HG02840 (cell line): ENCODE results near the gene USP32.

Experiments
- ATAC-seq: cut with Tn5 transposase; IDR thresholded peaks from one replicate; pipeline ENCODE4 v1.9.1; 2021; ENCODE audit warnings: mild to moderate bottlenecking, moderate library complexity, moderate number of reproducible peaks; ENCODE audit not compliant: unreplicated experiment, low FRiP score

Gene USP32

GRCh38 chr17:60305141-60305540, 86.8 kb downstream of the USP32 start:
- ATAC-seq: no peak

GRCh38 chr17:60304502-60304901, 87.4 kb downstream of the USP32 start:
- no peak for ATAC-seq

- no peak for ATAC-seq
Measured at GRCh38 chr17:60303406-60304099, 88.4 kb downstream of the USP32 start.

GRCh38 chr17:60301649-60302048, 90.3 kb downstream of the USP32 start:
- ATAC-seq: no peak

GRCh38 chr17:60300949-60301348, 91.0 kb downstream of the USP32 start:
- no peak for ATAC-seq

GRCh38 chr17:60300011-60300410, 91.9 kb downstream of the USP32 start:
- no peak for ATAC-seq

GRCh38 chr17:60297760-60298401, 94.1 kb downstream of the USP32 start:
- ATAC-seq: no peak

- ATAC-seq: no peak
Measured at GRCh38 chr17:60296177-60296576, 95.8 kb downstream of the USP32 start.

GRCh38 chr17:60293580-60294335, 98.2 kb downstream of the USP32 start:
- ATAC-seq: no peak

GRCh38 chr17:60292697-60293096, 99.2 kb downstream of the USP32 start:
- ATAC-seq: no peak

GRCh38 chr17:60284709-60285108, 107.2 kb downstream of the USP32 start:
- ATAC-seq: no peak

- no peak for ATAC-seq
Measured at GRCh38 chr17:60283816-60284215, 108.1 kb downstream of the USP32 start.

GRCh38 chr17:60280673-60281072, 111.3 kb downstream of the USP32 start:
- no peak for ATAC-seq

- no peak for ATAC-seq
Measured at GRCh38 chr17:60278237-60278636, 113.7 kb downstream of the USP32 start.

- no peak for ATAC-seq
Measured at GRCh38 chr17:60277258-60277657, 114.7 kb downstream of the USP32 start.

- ATAC-seq: no peak
Measured at GRCh38 chr17:60269417-60269816, 122.5 kb downstream of the USP32 start.

- ATAC-seq: no peak
Measured at GRCh38 chr17:60260540-60260939, 131.4 kb downstream of the USP32 start.

GRCh38 chr17:60258313-60258712, 133.6 kb downstream of the USP32 start:
- no peak for ATAC-seq

GRCh38 chr17:60256174-60256573, 135.8 kb downstream of the USP32 start:
- no peak for ATAC-seq

- no peak for ATAC-seq
Measured at GRCh38 chr17:60253048-60253447, 138.9 kb downstream of the USP32 start.

GRCh38 chr17:60252459-60252858, 139.5 kb downstream of the USP32 start:
- ATAC-seq: no peak
